Activated CD4-positive, alpha-beta memory T cell treated with anti-CD3 and anti-CD28 coated beads for 36 hours (primary cell): ENCODE results near the gene DNHD1. TPM values are rescaled to one million over a fixed set of nuclear protein-coding genes. Genes with fewer than 3 reads are reported as not detected.

Source experiments
- CTCF ChIA-PET: fragments of 350-600 bp; sonication (Branson Sonifier 250); formaldehyde crosslinking; loops from one replicate; lab custom pipeline; 2021; ENCODE audit warnings: antibody characterized with exemption, inconsistent platforms; lab: Charles Lee
- POLR2A ChIA-PET: fragments of 350-600 bp; sonication (Branson Sonifier 250); formaldehyde crosslinking; loops from one replicate; lab custom pipeline; 2021; ENCODE audit warnings: antibody characterized with exemption; lab: Charles Lee
- DNase-seq: peaks from one replicate; pipeline ENCODE4 v3.0.0-alpha.2; 2020
- H3K27ac Mint-ChIP-seq: one replicate; pipeline ENCODE4 v1.8.0; 2021; ENCODE audit warnings: mixed read lengths
- H3K27me3 Mint-ChIP-seq: one replicate; pipeline ENCODE4 v1.8.0; 2021; ENCODE audit warnings: mixed read lengths
- H3K36me3 Mint-ChIP-seq: one replicate; pipeline ENCODE4 v1.8.0; 2021; ENCODE audit warnings: mixed read lengths
- H3K4me1 Mint-ChIP-seq: one replicate; pipeline ENCODE4 v1.8.0; 2021; ENCODE audit warnings: low read depth, mixed read lengths
- H3K4me3 Mint-ChIP-seq: one replicate; pipeline ENCODE4 v1.8.0; 2021; ENCODE audit warnings: mild to moderate bottlenecking, mixed read lengths
- H3K9me3 Mint-ChIP-seq: one replicate; pipeline ENCODE4 v1.8.0; 2021; ENCODE audit warnings: mixed read lengths
- intact Hi-C: fragments of 100-400 bp; cut with micrococcal nuclease; formaldehyde crosslinking; loops from one replicate; pipeline ENCODE4 v1.15.1; 2023
- total RNA-seq, 2 experiments: library from RNA; stranded (reverse); gene quantifications; one replicate each; pipeline ENCODE4 v1.2.3, GENCODE V29; 2021

DNHD1 gene
- total RNA-seq, 2 experiments from 2014 or later: 18.6 to 20.3 TPM

DNA sequence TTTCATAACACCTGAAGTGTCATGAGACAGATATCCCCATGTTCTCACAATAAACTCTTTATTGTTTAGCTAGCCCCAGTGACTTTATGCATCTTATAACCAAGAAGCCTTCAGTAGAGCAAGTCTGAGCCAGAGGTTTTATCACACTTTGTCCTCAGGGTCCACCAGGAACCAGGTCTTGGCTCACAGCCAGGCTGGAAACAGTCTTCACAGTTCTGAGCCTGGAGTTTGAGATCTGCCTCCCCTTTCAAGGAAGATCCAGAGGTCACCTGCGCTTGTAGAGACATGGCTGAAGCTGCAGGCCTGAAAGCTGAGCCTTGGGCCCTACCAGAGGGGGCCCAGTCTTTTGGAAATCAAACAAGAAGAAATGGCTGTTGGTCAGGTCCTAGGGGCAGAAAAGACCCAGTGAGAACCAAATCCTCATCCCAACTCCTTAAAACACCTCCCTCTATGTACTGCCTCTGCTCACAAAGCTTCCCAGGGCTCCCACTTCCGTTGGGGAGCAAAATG lies 102.9 kb downstream of the DNHD1 start:
- no peak overlapping the region for H3K4me3 Mint-ChIP-seq
- no peaks in the 10 kb centered on the region for H3K9me3 Mint-ChIP-seq
- no peaks in the 10 kb centered on the region for H3K27me3 Mint-ChIP-seq
- peaks cover 37% of the 10 kb centered on the region for H3K4me1 Mint-ChIP-seq
- no peak overlapping the region for H3K27ac Mint-ChIP-seq
- POLR2A ChIA-PET: interaction anchor here (0.7 to 0.8 kb wide), 2 partner anchors 9 to 67 kb away, joined by 3 to 4 read pairs; no protein-coding TSS in a partner anchor
- intact Hi-C loops: no loop called here
- CTCF ChIA-PET: interaction anchor here (1.0 to 1.1 kb wide), 3 partner anchors 69 to 158 kb away, joined by 3 read pairs; partner anchors contain the start of gene MRPL17
- H3K36me3 Mint-ChIP-seq: peaks cover 31% of the 10 kb centered on the region
- no peak for DNase-seq

GRCh38 chr11:6601041-6601461 lies 104.0 kb downstream of the DNHD1 start:
- Mint-ChIP-seq H3K4me1 (peaks cover 34% of the 10 kb centered on the region), H3K9me3 (no peaks in the 10 kb centered on the region), H3K36me3 (peaks cover 31% of the 10 kb centered on the region), H3K4me3 (no peak overlapping the region), H3K27me3 (no peaks in the 10 kb centered on the region), H3K27ac (no peak overlapping the region)
- ChIA-PET POLR2A (no interaction called here), CTCF (interaction anchor here (0.6 to 1.0 kb wide), 2 partner anchors 70 to 918 kb away, joined by 3 to 5 read pairs; no protein-coding TSS in a partner anchor)
- intact Hi-C loops: no loop called here
- DNase-seq: no peak

GRCh38 chr11:6602096-6602940 lies 105.2 kb downstream of the DNHD1 start:
- Mint-ChIP-seq H3K27me3 (no peaks in the 10 kb centered on the region), H3K9me3 (no peaks in the 10 kb centered on the region), H3K4me3 (no peak overlapping the region), H3K4me1 (peaks cover 33% of the 10 kb centered on the region), H3K36me3 (peaks cover 30% of the 10 kb centered on the region), H3K27ac (peak overlapping the region; percentile 2)
- ChIA-PET POLR2A (interaction anchor here (0.6 to 2.9 kb wide), 3 partner anchors 8 to 81 kb away, joined by 3 to 20 read pairs (median 13); partner anchors contain the start of genes MRPL17 and TPP1), CTCF (interaction anchor here (1.0 to 3.5 kb wide), 6 partner anchors 10 to 104 kb away, joined by 3 to 36 read pairs (median 10); partner anchors contain the start of genes MRPL17, TAF10 and TPP1)
- intact Hi-C loops: loop anchor here (2.0 kb wide), 1 partner anchor 72 kb away; no protein-coding TSS in a partner anchor
- DNase-seq: no peak

GRCh38 chr11:6603287-6604080 lies 106.4 kb downstream of the DNHD1 start, which contains the start of the genes ILK and RRP8:
TSS of gene ILK (plus strand) at chr11:6603774. CDS start at chr11:6604272, 498 bp downstream.
TSS of gene RRP8 (minus strand) at chr11:6603616. CDS start at chr11:6603502, 114 bp downstream.
- H3K36me3 Mint-ChIP-seq: peaks cover 32% of the 10 kb centered on the region
- H3K9me3 Mint-ChIP-seq: no peaks in the 10 kb centered on the region
- H3K27me3 Mint-ChIP-seq: no peaks in the 10 kb centered on the region
- intact Hi-C loops: loop anchor here (1.0 to 2.0 kb wide), 7 partner anchors 9 to 154 kb away; partner anchors contain the start of genes ARFIP2, MRPL17, TAF10 and TIMM10B
- ChIA-PET POLR2A (interaction anchor here (0.6 to 2.9 kb wide), 5 partner anchors 9 to 201 kb away, joined by 3 to 20 read pairs (median 4); partner anchors contain the start of genes MRPL17 and TPP1), CTCF (interaction anchor here (1.0 to 4.3 kb wide), 14 partner anchors 9 to 224 kb away, joined by 3 to 36 read pairs (median 6); partner anchors contain the start of genes MRPL17, TAF10 and TPP1)
- DNase-seq: peak; percentile 93
- no peak within 1 kb of the TSS for H3K27ac Mint-ChIP-seq
- H3K4me3 Mint-ChIP-seq: no peak within 1 kb of the TSS
- peaks cover 26% of the 10 kb centered on the region for H3K4me1 Mint-ChIP-seq

GRCh38 chr11:6604081-6604626 lies 107.1 kb downstream of the DNHD1 start:
- CTCF ChIA-PET: interaction anchor here (1.0 to 4.3 kb wide), 14 partner anchors 8 to 225 kb away, joined by 3 to 36 read pairs (median 6); partner anchors contain the start of genes MRPL17, TAF10 and TPP1
- Mint-ChIP-seq H3K4me1 (peaks cover 22% of the 10 kb centered on the region), H3K36me3 (peaks cover 32% of the 10 kb centered on the region), H3K27me3 (no peaks in the 10 kb centered on the region), H3K4me3 (no peak overlapping the region), H3K9me3 (no peaks in the 10 kb centered on the region), H3K27ac (no peak overlapping the region)
- DNase-seq: peak; percentile 72
- POLR2A ChIA-PET: interaction anchor here (0.6 to 2.9 kb wide), 7 partner anchors 9 to 202 kb away, joined by 3 to 20 read pairs (median 4); partner anchors contain the start of genes ARFIP2, MRPL17, TIMM10B and TPP1
- intact Hi-C loops: loop anchor here (1.0 kb wide), 5 partner anchors 8 to 153 kb away; partner anchors contain the start of genes MRPL17 and TAF10

DNA sequence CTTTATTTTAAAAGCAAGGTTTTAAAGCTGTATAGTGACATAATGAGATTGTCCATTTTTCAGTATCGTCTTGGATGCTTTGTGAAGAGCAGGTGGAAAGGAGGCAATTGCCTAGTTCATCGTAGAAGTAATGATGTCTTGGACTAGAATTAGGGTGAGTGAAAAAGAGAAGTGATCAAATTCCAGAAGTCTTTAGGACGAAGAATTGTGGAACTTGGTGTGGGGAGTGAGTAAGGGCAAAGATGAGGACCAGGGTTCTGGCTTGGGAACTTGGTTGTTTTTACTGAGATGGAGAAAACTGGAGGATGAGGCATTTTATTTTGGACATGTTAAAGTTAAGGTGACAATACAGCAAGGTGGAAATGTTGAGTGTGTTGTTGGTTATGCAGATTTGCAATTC lies 107.7 kb downstream of the DNHD1 start:
- intact Hi-C loops: loop anchor here (1.0 kb wide), 5 partner anchors 8 to 153 kb away; partner anchors contain the start of genes MRPL17 and TAF10
- Mint-ChIP-seq H3K27me3 (no peaks in the 10 kb centered on the region), H3K9me3 (no peaks in the 10 kb centered on the region), H3K36me3 (peaks cover 32% of the 10 kb centered on the region), H3K4me3 (no peak overlapping the region), H3K4me1 (peaks cover 15% of the 10 kb centered on the region), H3K27ac (no peak overlapping the region)
- CTCF ChIA-PET: interaction anchor here (1.0 to 4.3 kb wide), 14 partner anchors 7 to 225 kb away, joined by 3 to 36 read pairs (median 6); partner anchors contain the start of genes MRPL17, TAF10 and TPP1
- no peak for DNase-seq
- POLR2A ChIA-PET: interaction anchor here (0.6 to 2.9 kb wide), 5 partner anchors 8 to 192 kb away, joined by 3 to 20 read pairs (median 4); partner anchors contain the start of genes ARFIP2, TIMM10B and TPP1

GRCh38 chr11:6606471-6607189 lies 109.5 kb downstream of the DNHD1 start:
- Mint-ChIP-seq H3K27me3 (no peaks in the 10 kb centered on the region), H3K4me1 (peaks cover 10% of the 10 kb centered on the region), H3K4me3 (no peak overlapping the region), H3K27ac (no peak overlapping the region), H3K36me3 (peaks cover 46% of the 10 kb centered on the region), H3K9me3 (no peaks in the 10 kb centered on the region)
- ChIA-PET CTCF (interaction anchor here (0.8 to 4.3 kb wide), 5 partner anchors 11 to 227 kb away, joined by 3 to 32 read pairs (median 6); partner anchors contain the start of gene MRPL17), POLR2A (interaction anchor here (1.9 to 3.4 kb wide), 2 partner anchors 12 to 77 kb away, joined by 7 to 23 read pairs; partner anchors contain the start of genes MRPL17 and TPP1)
- peak; percentile 82 for DNase-seq
- intact Hi-C loops: loop anchor here (1.0 to 2.0 kb wide), 3 partner anchors 64 to 192 kb away; no protein-coding TSS in a partner anchor

DNA sequence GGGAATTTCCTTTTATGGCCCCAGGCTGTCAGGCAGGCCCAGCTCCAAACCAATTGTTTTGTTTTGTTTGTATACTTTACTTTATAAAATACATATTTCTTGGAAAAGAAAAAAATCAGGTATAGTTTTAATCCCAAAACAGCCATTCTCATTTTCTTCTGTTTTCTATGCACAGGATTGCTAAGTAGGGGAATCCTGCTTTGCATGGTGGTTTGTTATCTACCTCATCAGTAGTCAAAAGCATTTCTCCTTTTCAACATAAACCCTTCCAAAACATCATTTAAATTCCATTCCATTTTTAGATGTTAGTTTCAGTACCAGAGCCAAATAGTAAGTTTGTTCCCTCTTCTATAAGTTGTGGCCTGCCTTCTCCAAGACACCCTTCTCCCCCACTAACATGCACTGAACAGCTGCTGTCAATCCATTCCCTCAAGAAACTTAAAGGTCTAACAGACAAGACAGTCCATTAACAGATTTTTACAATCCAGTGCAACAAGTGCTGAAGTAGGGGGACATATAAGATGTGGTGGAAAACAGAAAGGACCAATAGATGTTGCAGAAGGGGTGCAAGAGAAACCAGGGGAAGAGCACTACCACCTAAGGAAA lies 110.2 kb downstream of the DNHD1 start:
- Mint-ChIP-seq H3K4me1 (peaks cover 4% of the 10 kb centered on the region), H3K9me3 (no peaks in the 10 kb centered on the region), H3K36me3 (peaks cover 46% of the 10 kb centered on the region), H3K27me3 (no peaks in the 10 kb centered on the region), H3K27ac (no peak overlapping the region), H3K4me3 (peak overlapping the region; percentile 40)
- POLR2A ChIA-PET: interaction anchor here (0.9 to 3.4 kb wide), 3 partner anchors 11 to 76 kb away, joined by 3 to 23 read pairs (median 7); partner anchors contain the start of genes MRPL17 and TPP1
- CTCF ChIA-PET: interaction anchor here (0.8 to 4.3 kb wide), 7 partner anchors 11 to 228 kb away, joined by 3 to 32 read pairs (median 6); partner anchors contain the start of genes MRPL17 and TPP1
- intact Hi-C loops: loop anchor here (1.0 to 2.0 kb wide), 2 partner anchors 128 to 193 kb away; no protein-coding TSS in a partner anchor
- DNase-seq: no peak

GRCh38 chr11:6608011-6608410 lies 110.9 kb downstream of the DNHD1 start:
- Mint-ChIP-seq H3K27ac (no peak overlapping the region), H3K27me3 (no peaks in the 10 kb centered on the region), H3K4me3 (no peak overlapping the region), H3K9me3 (no peaks in the 10 kb centered on the region), H3K4me1 (no peaks in the 10 kb centered on the region), H3K36me3 (peaks cover 46% of the 10 kb centered on the region)
- ChIA-PET POLR2A (interaction anchor here (0.9 to 3.4 kb wide), 5 partner anchors 8 to 127 kb away, joined by 3 to 23 read pairs (median 4); partner anchors contain the start of genes ARFIP2, MRPL17, TIMM10B and TPP1), CTCF (interaction anchor here (0.9 to 2.2 kb wide), 5 partner anchors 11 to 229 kb away, joined by 3 to 8 read pairs (median 6); partner anchors contain the start of genes MRPL17 and TPP1)
- DNase-seq: no peak
- intact Hi-C loops: no loop called here
